K562 (cell line): Measurements from ENCODE around the gene NECTIN4. TPM values are rescaled to one million over a fixed set of nuclear protein-coding genes. Genes with fewer than 3 reads are reported as not detected.

Experiments used
- BCOR ChIP-seq: fragments of 450-650 bp; IDR thresholded peaks from 2 replicates; pipeline ENCODE4 v1.6.1; 2016
- CCAR2 ChIP-seq: fragments of 200-400 bp; formaldehyde crosslinking; IDR thresholded peaks from 2 replicates; pipeline ENCODE4 v1.6.1; 2017; ENCODE audit warnings: mild to moderate bottlenecking, low read depth, low read length
- CEBPB ChIP-seq: fragments of 450-650 bp; IDR thresholded peaks from 2 replicates; pipeline ENCODE4 v1.6.1; 2016; ENCODE audit warnings: missing genetic modification characterization, missing compliant biosample characterization
- E2F5 ChIP-seq: sonication (generic); formaldehyde crosslinking; IDR thresholded peaks from 2 replicates; pipeline ENCODE4 v1.8.0; 2022; ENCODE audit warnings: mild to moderate bottlenecking, missing genetic modification reagents
- FOSL1 ChIP-seq: fragments of 200-800 bp; sonication (Bioruptor generic); conservative IDR thresholded peaks from 2 replicates; pipeline ENCODE4 v1.6.1; 2016; ENCODE audit warnings: missing genetic modification characterization, missing compliant biosample characterization
- ID3 ChIP-seq, 2 experiments: fragments of 250-450 bp in 1 of 2; fragments of 450-650 bp in 1 of 2; sonication (Bioruptor Pico) in 1 of 2; IDR thresholded peaks; 2 replicates each; pipeline versions ENCODE4 v1.6.1 to v1.8.0; 2016 to 2021; ENCODE audit warnings: mild to moderate bottlenecking in 2 of 2, moderate library complexity in 2 of 2, missing compliant biosample characterization in 1 of 2, missing genetic modification characterization in 1 of 2
- KDM1A ChIP-seq, 2 experiments: fragments of 450-650 bp; IDR thresholded peaks; 2 replicates each; pipeline ENCODE4 v1.6.1; 2016; ENCODE audit warnings: mild to moderate bottlenecking in 2 of 2
- MAFF ChIP-seq: IDR thresholded peaks from 2 replicates; pipeline ENCODE4 v1.6.1; 2012; ENCODE audit warnings: low read length, improper control_type of control experiment
- RBM39 ChIP-seq: fragments of 200-400 bp; formaldehyde crosslinking; optimal IDR thresholded peaks from 2 replicates; pipeline ENCODE3; 2018; ENCODE audit warnings: low read depth, low read length
- RREB1 ChIP-seq: fragments of 250-450 bp; sonication (Bioruptor Pico); IDR thresholded peaks from 2 replicates; pipeline ENCODE4 v1.4.0; 2020
- ZBTB26 ChIP-seq: fragments of 450-650 bp; formaldehyde crosslinking; IDR thresholded peaks from 2 replicates; pipeline ENCODE4 v1.4.0; 2022; ENCODE audit warnings: missing genetic modification characterization
- ZFX ChIP-seq: sonication (generic); formaldehyde crosslinking; IDR thresholded peaks from 2 replicates; pipeline ENCODE4 v1.8.0; 2022; ENCODE audit warnings: mild to moderate bottlenecking, missing genetic modification reagents, moderate library complexity
- polyA plus RNA-seq, 8 experiments: library from polyadenylated mRNA; depleted of rRNA in 4 of 8; stranded (reverse) in 5 of 8; unstranded in 3 of 8; fragments of >200 nt; fragmentation: Nextera tagmentation in 2 of 8; fragmentation: Illumina TruSeq in 1 of 8; extraction: Ambion mirVana in 2 of 8; extraction: Trizol in 1 of 8; gene quantifications; 2 replicates each; pipeline versions ENCODE4 v1.2.1 to v1.2.3, GENCODE V29; 2011 to 2014; ENCODE audit warnings: inconsistent platforms in 1 of 8, missing spikeins in 1 of 8
- total RNA-seq, 7 experiments: library from RNA; depleted of rRNA in 6 of 7; stranded (reverse); fragments of >200 nt in 6 of 7; fragmentation: Illumina TruSeq in 2 of 7; extraction: Trizol in 2 of 7; gene quantifications; 2 replicates each; pipeline versions ENCODE4 v1.2.1 to v1.2.3, GENCODE V29; 2011 to 2021; ENCODE audit warnings: low replicate concordance in 1 of 7

The NECTIN4 gene
- total and polyA plus RNA-seq, 9 of the 15 experiments (the other 6 are each of a cell fraction or from before 2014, with no cell fraction given) = 0.01 to 0.09 TPM; not detected in 7

- no peak for TF ChIP-seq CCAR2
- TF ChIP-seq CEBPB = peak; percentile 62
- TF ChIP-seq FOSL1 (tag) = peak; percentile 66
- no peak for TF ChIP-seq ID3 (CRISPR knock-in tag; IDR thresholded peaks at IDR 0.05)
- TF ChIP-seq ID3 (tag; IDR thresholded peaks at IDR 0.05) = no peak
- no peak for TF ChIP-seq E2F5 (CRISPR knock-in tag)
- 0 out of 4 replicates have a peak, but pooled peaks of 1 of the 2 experiments have one; percentile 25 for TF ChIP-seq KDM1A (IDR thresholded peaks at IDR 0.05)
- TF ChIP-seq RBM39 = no peak
- no peak for TF ChIP-seq MAFF
- TF ChIP-seq RREB1 (CRISPR knock-in tag) = no peak
- peak; percentile 65; the same call in 1 of the 2 replicates for TF ChIP-seq BCOR
- peak; percentile 4 for TF ChIP-seq ZFX (CRISPR knock-in tag)
- TF ChIP-seq ZBTB26 (CRISPR knock-in tag) = no peak
Measured at GRCh38 chr1:161083748-161084596, 5.4 kb downstream of the NECTIN4 start (continued).
